IPS-NIHi7 (cell line): ENCODE results near the gene RUBCN.
"Not testable (repeated sequence)": the region's sequence is repeated elsewhere in the genome, so short reads cannot be mapped to it uniquely, and the experiment has no call there.

ENCODE experiments used
- DNase-seq: peaks from one replicate; pipeline ENCODE4 v3.0.0; 2012; ENCODE audit warnings: mixed read lengths; ENCODE audit errors: extremely low spot score

Gene RUBCN

DNA sequence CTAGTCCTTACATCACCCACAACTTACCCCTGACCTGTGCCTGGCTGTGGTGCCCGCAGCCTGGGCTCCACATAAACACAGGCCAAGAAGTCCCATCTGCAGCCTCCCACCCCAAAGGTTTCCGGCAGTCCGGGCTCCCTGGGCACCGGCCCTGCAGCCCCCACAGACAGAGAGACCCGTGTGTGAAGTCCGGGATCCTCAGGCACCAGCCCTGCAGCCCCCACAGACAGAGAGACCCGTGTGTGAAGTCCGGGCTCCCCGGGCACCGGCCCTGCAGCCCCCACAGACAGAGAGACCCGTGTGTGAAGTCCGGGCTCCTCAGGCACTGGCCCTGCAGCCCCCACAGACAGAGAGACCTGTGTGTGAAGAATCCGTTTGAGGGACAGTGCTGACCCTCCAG, 78.0 kb downstream of the RUBCN start:
- DNase-seq, result not testable (repeated sequence)

DNA sequence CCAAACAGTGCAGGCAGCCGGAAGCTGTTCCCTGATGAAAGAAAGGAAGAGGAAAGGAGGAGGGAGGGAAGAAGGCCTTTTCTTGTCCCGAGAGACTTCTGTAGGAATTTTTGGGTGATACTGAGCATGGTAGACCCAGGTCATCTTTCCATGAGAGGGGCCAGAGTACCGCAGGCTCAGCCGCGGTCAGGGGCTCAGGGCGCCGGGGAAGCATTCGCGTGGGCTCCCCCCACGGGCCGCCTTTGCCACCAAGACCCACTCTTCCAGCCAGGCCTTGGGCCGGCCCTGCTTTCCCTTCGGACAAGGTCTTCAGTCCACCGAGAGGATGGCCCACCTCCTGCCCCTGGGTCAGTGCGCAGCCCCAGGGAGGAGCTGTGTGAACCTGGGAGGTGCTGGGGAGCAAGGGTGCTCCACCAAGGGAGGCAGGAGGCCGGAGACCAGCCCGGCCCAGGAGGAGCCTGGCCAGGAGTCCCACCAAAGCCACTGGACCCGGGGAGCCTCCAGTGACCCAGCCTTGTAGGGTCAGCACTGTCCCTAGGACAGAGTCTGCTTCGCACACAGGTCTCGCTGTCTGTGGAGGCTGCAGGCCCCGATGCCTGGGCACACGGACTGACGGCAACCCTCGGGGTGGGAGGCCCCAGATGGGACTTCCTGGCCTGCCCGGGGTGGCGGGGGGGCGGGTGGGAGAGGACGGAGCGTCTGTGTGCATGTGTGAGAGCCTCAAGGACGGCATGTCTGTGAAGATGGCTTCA, 79.0 kb downstream of the RUBCN start:
- not testable (repeated sequence) for DNase-seq

DNA sequence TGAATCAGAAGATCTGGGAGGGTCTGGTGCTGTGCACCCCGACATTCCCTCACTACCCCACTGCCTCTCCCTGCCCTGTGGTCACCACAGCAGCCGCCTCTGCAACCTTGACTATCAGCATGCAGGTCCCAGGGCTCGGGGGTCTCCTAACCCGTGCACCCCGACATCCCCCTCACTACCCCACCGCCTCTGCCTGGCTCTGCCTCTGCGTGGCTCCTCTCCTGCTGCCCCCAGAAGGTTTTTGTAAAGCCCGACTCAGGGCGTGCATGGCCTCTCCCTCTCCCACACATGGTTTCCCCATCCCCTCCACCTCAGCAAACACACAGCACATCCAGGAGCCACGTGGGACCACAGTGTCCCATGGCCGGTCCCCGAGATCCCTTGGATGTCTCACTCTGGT, 79.7 kb downstream of the RUBCN start:
- not testable (repeated sequence) for DNase-seq

DNA sequence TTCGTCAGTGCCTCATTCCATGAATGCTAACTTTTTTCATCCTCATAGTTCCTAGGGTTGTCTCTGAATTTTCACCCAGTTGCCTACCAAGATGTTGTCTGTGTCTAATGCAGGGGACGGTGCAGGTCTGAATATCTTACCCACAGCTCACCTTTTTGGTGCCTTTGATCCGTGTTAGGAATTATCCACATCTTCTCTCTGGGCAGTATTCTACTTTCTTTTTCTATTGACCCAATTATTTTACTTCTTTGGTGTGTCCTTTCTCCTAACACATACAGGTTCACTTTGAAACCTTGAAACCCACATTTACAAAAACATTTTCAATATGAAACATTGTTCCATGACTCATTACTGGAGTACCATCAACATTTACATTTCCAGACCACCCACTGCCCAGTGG, 80.6 kb downstream of the RUBCN start:
- not testable (repeated sequence) for DNase-seq

DNA sequence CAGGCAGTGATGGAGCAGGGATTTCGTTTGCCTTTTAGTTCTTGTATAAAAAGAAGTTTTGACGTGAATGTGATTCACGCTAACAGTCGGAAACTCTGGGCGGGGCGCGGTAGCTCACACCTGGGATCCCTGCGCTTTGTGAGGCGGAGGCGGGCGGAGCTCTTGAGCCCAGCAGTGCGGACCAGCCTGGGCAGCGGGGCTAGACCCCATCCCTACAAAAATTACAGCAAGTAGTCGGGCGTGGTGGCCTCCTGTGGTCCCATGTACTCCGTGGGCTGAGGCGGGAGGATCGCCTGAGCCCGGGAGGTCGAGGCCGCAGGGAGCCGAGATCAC, 81.7 kb downstream of the RUBCN start:
- DNase-seq, result not testable (repeated sequence)

DNA sequence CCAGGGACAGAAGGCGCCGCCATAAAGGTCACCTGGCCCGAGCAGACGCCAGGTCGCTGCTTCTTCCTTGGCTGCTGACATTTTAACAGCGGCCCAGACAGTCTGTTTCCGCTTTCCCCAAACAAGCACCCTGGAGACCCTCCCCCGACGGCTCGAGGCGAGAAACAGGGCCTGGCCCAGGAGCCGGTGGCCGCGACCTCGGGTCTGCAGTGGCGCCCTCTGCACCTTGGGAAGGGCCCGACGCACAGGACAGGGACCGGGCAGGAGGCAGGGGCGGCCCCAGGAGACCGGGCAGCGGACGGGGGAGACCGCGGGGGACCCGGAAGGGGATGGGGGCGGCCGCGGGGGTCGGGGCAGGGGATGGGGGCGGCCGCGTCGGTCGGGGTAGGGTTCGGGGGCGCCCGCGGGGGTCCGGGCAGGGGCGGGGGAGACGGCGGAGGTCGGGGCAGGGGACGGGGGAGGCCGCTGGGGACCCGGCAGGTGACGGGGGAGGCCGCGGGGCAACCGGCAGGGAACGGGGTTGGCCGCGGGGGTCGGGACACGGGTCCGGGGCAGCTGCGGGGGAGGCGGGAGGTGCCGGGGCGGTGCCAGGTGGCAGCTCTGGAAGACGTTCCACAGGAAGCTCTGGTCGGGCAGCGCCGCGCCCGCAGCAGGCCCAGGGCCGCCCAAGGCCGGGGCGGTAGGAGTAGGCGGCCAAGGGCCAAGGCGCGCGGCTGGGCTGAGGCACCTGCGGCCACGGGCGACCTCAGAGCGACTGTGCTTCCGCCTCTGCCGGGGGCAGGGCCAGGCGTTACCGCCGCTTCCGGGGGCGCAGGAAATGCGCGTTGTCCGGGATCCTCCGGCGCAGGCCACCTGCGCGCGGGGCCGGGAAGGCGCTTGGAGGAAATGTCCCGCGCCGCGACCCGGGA, 82.4 kb downstream of the RUBCN start:
- DNase-seq, result not testable (repeated sequence)

DNA sequence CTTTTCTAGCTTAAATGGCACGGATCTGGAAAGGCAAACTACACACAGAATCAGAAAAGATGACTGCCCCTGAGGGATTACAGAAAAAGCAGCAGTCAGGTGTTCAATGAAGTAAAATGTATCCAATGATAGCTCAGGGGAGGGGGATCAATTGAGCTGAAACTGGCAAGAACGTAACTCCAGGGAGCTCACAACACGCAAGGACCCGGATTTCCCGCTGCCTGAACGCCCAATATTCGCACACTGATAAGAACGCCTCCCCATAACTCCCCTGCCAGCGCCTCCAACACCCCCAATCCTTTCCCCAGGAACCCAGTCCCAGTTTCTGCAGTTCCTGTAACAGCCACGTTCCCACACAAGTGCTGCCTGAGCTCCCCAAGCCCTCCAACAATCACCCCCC, 83.8 kb downstream of the RUBCN start:
- not testable (repeated sequence) for DNase-seq

DNA sequence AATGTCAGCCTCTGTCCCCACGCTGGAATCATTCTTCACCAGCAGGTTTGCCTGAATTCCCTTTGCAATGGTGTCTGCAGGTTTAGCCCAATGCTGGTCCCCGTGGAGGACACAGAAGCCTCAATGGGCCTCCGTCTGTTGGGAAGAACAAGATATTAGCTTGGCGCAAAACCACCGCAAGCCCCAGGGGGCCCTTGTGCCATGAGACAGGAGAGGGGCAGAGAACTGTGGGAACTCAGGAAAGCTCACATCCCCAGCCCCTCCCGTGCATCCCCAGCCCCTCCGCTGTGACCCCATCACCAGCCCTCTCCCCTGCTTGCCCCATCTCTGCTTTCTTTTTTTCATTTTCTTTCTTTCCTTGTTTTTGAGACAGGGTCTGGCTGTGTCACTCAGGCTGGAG, 89.1 kb downstream of the RUBCN start:
- not testable (repeated sequence) for DNase-seq

DNA sequence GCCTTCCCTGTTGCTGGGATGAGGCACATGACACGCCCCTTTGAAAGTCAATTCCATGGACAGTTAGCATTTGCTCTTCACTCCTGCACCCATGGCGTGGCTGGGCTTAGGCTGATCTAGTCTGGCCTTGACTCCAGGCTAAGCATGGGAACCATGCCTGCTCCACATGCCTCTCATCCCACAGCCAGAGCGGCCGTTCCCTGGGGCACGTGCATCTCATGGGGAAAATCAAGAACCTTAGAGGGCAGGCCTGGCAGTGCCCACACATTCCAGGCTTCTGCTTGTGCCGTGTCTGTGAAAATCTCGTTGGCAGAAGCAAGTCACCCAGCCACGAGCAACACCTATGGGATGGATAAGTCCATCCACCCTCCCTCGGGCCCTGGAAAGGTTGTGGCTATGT, 89.5 kb downstream of the RUBCN start:
- DNase-seq, result not testable (repeated sequence)

DNA sequence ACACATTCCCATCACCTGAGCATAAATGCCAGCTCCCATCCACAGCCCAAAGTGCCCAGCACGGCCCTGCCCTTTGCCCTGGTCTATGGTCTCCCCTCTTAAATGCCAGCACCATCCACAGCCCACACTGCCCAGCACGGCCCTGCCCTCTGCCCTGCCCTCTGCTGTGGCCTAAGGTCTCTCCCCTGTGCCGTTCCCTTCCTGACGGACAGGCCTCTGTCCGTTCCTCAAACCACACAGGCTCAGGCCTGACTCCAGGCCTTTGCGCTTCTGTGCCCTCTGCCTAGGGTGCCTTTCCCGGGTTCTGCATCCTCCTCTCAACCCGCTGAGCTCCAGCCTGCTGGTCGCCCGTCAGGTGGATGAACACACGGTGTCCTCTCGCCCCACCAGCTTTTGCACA, 90.4 kb downstream of the RUBCN start:
- not testable (repeated sequence) for DNase-seq

DNA sequence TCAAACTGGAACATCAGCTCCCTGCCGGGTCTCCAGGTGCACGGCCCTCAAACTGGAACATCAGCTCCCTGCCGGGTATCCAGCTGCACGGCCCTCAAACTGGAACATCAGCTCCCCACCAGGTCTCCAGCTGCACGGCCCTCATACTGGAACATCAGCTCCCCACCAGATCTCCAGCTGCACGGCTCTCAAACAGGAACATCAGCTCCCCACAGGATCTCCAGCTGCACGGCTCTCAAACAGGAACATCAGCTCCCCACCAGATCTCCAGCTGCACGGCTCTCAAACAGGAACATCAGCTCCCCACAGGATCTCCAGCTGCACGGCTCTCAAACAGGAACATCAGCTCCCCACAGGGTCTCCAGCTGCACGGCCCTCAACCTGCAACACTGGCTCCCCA, 99.1 kb downstream of the RUBCN start:
- DNase-seq, result not testable (repeated sequence)

DNA sequence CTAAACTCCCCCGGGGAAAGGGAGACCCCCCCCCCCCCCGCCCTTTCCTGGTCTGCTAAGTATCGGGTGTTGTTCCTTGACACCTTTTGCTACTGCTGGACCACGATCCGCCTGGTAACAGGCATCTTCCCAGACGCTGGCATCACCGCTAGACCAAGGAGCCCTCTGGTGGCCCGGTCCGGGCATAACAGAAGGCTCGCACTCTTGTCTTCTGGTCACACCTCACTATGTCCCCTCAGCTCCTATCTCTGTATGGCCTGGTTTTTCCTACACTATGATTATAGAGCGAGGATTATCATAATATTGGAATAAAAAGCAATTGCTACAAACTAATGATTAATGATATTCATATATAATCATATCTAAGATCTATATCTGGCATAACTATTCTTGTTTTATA, 104.7 kb downstream of the RUBCN start:
- DNase-seq, result not testable (repeated sequence)

DNA sequence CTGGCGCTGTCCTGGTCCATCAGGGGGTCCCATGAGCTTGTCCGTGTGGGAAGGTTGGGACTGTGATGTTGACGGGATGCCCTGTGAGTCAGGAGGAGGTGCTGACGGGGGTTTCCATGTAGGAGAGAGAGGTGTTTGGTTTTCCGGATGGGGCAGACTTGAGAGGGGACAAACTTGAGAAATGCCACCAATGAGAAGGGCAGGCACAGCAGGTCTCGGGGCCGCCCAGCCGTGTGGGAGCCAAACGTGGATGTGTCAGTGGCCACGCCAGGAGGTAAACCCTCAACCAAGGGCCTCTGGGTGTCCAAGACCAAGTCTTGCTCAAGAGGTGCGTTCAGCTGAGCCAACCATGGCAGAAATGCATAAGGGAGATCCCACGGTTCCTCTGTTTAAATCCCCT, 105.9 kb downstream of the RUBCN start:
- not testable (repeated sequence) for DNase-seq

DNA sequence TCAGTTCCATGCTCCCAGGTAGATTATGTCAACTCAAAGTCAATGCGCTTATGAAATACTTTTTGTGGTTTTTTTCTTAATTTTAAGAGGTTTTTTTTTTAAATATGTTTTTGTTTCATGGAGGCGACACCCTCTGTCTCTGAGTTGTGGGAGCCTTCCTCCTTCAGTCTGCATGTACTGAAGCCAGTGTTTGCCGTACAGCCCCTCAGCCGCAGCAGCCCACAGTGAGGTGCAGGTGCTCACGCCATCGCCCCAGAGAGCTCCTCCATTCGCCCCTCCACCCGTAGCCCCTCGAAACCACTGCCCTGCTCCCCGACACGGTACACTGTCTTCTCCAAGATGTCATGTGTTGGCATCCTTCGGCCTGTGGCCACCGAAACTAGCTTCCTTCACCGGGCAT, 107.4 kb downstream of the RUBCN start:
- not testable (repeated sequence) for DNase-seq

DNA sequence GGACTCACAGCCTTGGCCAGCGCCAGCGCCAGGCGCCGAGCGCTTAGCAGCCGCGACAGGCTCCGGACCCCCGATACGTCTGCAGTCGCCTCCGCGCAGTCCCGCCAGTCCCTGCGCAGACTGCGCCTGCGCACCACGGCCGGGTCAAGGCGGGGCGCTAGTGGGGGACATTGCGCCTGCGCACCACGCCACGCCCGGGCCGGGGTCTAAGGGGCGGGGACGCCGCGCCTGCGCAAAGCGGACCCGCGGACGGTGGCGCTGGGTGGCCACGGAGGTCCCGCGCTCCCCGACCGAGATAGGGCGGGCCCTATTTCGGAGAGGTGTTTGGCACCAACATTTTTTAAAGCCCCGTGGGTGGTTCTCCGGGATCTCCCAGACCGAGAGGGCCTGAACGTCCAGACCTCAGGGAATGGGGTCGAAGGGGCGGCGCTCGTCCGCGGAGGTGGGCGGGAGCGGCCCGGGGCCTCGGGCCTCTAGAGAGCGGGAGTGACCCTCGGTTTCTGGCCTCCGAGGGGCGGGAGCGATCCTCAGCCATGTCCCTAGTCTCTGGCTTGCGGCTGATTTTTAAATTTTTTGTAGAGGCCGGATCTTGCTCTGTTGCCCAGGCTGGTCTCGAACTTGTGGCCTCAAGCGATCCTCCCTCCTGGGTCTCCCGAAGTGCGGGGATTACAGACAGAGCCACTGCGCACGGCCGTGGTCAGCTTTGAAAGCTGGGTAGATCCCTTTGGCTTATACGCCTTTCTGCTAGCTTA, 108.8 kb downstream of the RUBCN start:
- DNase-seq, result peak; percentile 93

DNA sequence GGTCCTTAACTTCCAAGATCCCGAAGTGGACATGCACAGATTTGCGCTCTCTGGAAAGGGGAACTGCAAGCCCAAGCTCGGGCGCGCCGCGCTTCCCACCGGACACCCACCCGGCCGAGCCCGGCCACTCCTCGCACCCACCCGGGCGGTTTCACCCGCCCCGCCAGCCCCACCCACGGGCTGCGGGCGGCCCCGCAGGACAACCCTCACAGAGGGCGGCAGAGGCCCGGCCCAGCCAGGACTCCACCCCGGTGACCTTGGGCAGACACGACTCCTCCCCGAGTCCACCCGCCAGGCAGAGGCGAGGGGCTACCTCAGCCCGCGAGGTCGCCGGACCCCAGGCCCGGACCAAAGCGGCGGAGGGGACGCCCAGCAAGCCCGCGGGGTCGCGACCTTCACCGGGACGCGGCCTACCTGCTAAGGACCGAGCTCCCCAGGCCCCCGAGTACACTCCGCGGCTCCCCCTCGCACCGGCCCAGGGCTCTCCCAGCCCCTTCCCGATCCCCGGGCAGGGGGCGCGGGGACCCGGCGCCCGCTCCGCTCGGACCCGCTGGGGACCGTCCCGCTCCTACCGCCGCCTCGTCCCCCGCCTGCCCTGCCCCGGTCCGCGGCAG, 109.4 kb downstream of the RUBCN start:
- not testable (repeated sequence) for DNase-seq

DNA sequence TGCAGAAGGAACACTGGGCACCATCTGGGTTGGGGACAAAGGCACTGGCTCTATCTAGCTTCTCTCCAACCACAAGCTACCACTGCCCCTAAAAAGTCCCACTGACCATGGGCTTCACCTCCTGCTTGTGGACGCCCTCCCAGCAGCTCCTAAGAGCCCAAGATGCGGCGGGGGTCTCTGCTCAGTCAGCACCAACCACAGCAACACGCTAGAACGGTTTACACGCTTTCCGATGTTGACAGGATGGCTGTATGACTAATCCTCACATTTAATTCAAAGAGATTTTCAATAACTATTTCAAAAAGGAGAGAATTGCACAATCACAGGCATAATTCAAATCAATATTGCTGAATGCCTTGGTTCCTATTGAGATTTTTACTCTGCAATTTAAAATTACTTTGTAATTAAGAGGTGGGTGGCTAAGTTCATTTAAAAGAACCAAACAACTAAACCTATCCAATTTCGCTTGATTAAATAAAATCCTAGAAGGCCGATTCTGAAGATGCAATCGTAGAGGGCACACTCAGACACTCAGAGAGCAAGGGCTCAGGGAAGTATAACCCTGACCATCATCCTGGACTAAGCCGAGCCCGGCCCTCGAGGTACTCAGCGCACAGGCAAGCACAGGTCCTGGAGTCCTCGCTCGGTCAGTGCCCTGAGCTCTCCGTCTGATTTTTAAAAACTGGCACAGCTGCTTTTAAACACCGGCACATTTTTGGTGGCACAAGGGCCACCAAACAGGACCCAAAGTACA, 110.1 kb downstream of the RUBCN start:
- DNase-seq, result not testable (repeated sequence)

DNA sequence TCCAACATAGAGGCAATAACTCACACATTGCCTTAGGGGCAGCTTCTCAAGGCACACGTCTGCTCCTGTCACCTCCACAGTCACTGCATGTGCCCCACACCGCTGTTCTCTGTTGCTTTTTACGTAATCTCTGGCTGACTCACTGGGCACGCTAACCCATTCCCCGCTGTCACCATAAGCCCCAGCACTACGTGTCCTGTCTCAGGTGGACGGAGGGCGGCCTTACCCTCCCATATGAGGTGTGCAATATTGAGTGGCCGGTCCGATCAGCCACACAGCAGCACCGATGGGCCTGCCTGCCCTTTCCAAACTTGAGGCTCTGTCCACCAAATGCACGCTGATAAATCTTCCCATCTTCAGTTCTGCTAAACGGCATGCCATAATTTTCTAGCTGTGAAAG, 115.2 kb downstream of the RUBCN start:
- not testable (repeated sequence) for DNase-seq
